Activated naive CD8-positive, alpha-beta T cell treated with anti-CD3 and anti-CD28 coated beads for 36 hours (primary cell): ENCODE results near the gene CEP164. TPM values are rescaled to one million over a fixed set of nuclear protein-coding genes. Genes with fewer than 3 reads are reported as not detected.
"Not testable (repeated sequence)": the region's sequence is repeated elsewhere in the genome, so short reads cannot be mapped to it uniquely, and the experiment has no call there.

Experiments used
- DNase-seq: peaks from one replicate; pipeline ENCODE4 v3.0.0; 2021
- H3K27ac Mint-ChIP-seq: one replicate; pipeline ENCODE4 v1.8.0; 2022; ENCODE audit warnings: mild to moderate bottlenecking, moderate library complexity, mixed read lengths
- H3K27me3 Mint-ChIP-seq: one replicate; pipeline ENCODE4 v1.8.0; 2022; ENCODE audit warnings: mild to moderate bottlenecking, mixed read lengths
- H3K36me3 Mint-ChIP-seq: one replicate; pipeline ENCODE4 v1.8.0; 2021; ENCODE audit warnings: mild to moderate bottlenecking, mixed read lengths
- H3K4me1 Mint-ChIP-seq: one replicate; pipeline ENCODE4 v1.8.0; 2021; ENCODE audit warnings: mixed read lengths
- H3K4me3 Mint-ChIP-seq: one replicate; pipeline ENCODE4 v1.8.0; 2022; ENCODE audit warnings: mild to moderate bottlenecking, moderate library complexity, mixed read lengths
- H3K9me3 Mint-ChIP-seq: one replicate; pipeline ENCODE4 v1.8.0; 2022; ENCODE audit warnings: mixed read lengths
- total RNA-seq, 2 experiments: library from RNA; stranded (reverse); gene quantifications; one replicate each; pipeline ENCODE4 v1.2.3, GENCODE V29; 2021

Gene CEP164
- total RNA-seq, 2 experiments from 2014 or later, result 24.8 to 28.3 TPM

- no peak overlapping the region for H3K27ac Mint-ChIP-seq
- no peak overlapping the region for H3K4me3 Mint-ChIP-seq
- H3K27me3 Mint-ChIP-seq, result peaks cover 34% of the 10 kb centered on the region
- H3K9me3 Mint-ChIP-seq, result no peaks in the 10 kb centered on the region
- H3K36me3 Mint-ChIP-seq, result no peaks in the 10 kb centered on the region
- H3K4me1 Mint-ChIP-seq, result peaks cover 5% of the 10 kb centered on the region
- DNase-seq, result no peak
These were observed 8.9 kb upstream of the CEP164 start for GRCh38 chr11:117318738-117319137.

- H3K36me3 Mint-ChIP-seq, result no peaks in the 10 kb centered on the region
- DNase-seq, result no peak
- peaks cover 29% of the 10 kb centered on the region for H3K27me3 Mint-ChIP-seq
- no peak overlapping the region for H3K27ac Mint-ChIP-seq
- no peak overlapping the region for H3K4me3 Mint-ChIP-seq
- H3K9me3 Mint-ChIP-seq, result no peaks in the 10 kb centered on the region
- peaks cover 4% of the 10 kb centered on the region for H3K4me1 Mint-ChIP-seq
These were observed 8.3 kb upstream of the CEP164 start for GRCh38 chr11:117319214-117319840.

- H3K4me1 Mint-ChIP-seq, H3K27me3 Mint-ChIP-seq, H3K36me3 Mint-ChIP-seq, DNase-seq, H3K27ac Mint-ChIP-seq, H3K9me3 Mint-ChIP-seq, H3K4me3 Mint-ChIP-seq: not testable (repeated sequence)
These were observed 443 bp upstream of the CEP164 start for GRCh38 chr11:117327255-117327566.

GRCh38 chr11:117328375-117329010 lies 839 bp downstream of the CEP164 start:
- Mint-ChIP-seq H3K36me3 (no peaks in the 10 kb centered on the region), H3K4me3 (no peak overlapping the region), H3K27me3 (no peaks in the 10 kb centered on the region), H3K27ac (no peak overlapping the region), H3K4me1 (peaks cover 7% of the 10 kb centered on the region), H3K9me3 (no peaks in the 10 kb centered on the region)
- DNase-seq, result no peak

- DNase-seq, result no peak
- H3K9me3 Mint-ChIP-seq, result no peaks in the 10 kb centered on the region
- H3K4me1 Mint-ChIP-seq, result peaks cover 8% of the 10 kb centered on the region
- no peak overlapping the region for H3K4me3 Mint-ChIP-seq
- no peaks in the 10 kb centered on the region for H3K27me3 Mint-ChIP-seq
- H3K36me3 Mint-ChIP-seq, result peaks cover 1% of the 10 kb centered on the region
- H3K27ac Mint-ChIP-seq, result no peak overlapping the region
These were observed 5.2 kb downstream of the CEP164 start for GRCh38 chr11:117332843-117333242.

GRCh38 chr11:117333917-117334316 lies 6.3 kb downstream of the CEP164 start:
- Mint-ChIP-seq H3K27me3 (no peaks in the 10 kb centered on the region), H3K4me1 (peaks cover 8% of the 10 kb centered on the region), H3K36me3 (peaks cover 3% of the 10 kb centered on the region), H3K4me3 (no peak overlapping the region), H3K27ac (no peak overlapping the region), H3K9me3 (no peaks in the 10 kb centered on the region)
- no peak for DNase-seq

GRCh38 chr11:117334896-117335295 lies 7.2 kb downstream of the CEP164 start:
- H3K36me3 Mint-ChIP-seq, result peaks cover 6% of the 10 kb centered on the region
- H3K27me3 Mint-ChIP-seq, result no peaks in the 10 kb centered on the region
- no peak overlapping the region for H3K27ac Mint-ChIP-seq
- no peak overlapping the region for H3K4me3 Mint-ChIP-seq
- DNase-seq, result no peak
- no peaks in the 10 kb centered on the region for H3K9me3 Mint-ChIP-seq
- peaks cover 7% of the 10 kb centered on the region for H3K4me1 Mint-ChIP-seq

- Mint-ChIP-seq H3K27ac (no peak overlapping the region), H3K9me3 (no peaks in the 10 kb centered on the region), H3K27me3 (no peaks in the 10 kb centered on the region), H3K4me1 (peaks cover 5% of the 10 kb centered on the region), H3K36me3 (peaks cover 9% of the 10 kb centered on the region), H3K4me3 (no peak overlapping the region)
- no peak for DNase-seq
These were observed 7.7 kb downstream of the CEP164 start for GRCh38 chr11:117335399-117335798.

GRCh38 chr11:117337076-117337475 lies 9.4 kb downstream of the CEP164 start:
- H3K27me3 Mint-ChIP-seq, result no peaks in the 10 kb centered on the region
- peaks cover 13% of the 10 kb centered on the region for H3K36me3 Mint-ChIP-seq
- H3K4me3 Mint-ChIP-seq, result no peak overlapping the region
- no peak for DNase-seq
- H3K9me3 Mint-ChIP-seq, result no peaks in the 10 kb centered on the region
- H3K4me1 Mint-ChIP-seq, result peaks cover 2% of the 10 kb centered on the region
- H3K27ac Mint-ChIP-seq, result no peak overlapping the region

- DNase-seq, result no peak
- Mint-ChIP-seq H3K27ac (no peak overlapping the region), H3K27me3 (no peaks in the 10 kb centered on the region), H3K4me3 (no peak overlapping the region), H3K9me3 (no peaks in the 10 kb centered on the region), H3K4me1 (peaks cover 2% of the 10 kb centered on the region), H3K36me3 (peaks cover 16% of the 10 kb centered on the region)
These were observed 17.4 kb downstream of the CEP164 start for GRCh38 chr11:117345039-117345438.

- no peak for DNase-seq
- H3K27me3 Mint-ChIP-seq, result no peaks in the 10 kb centered on the region
- H3K36me3 Mint-ChIP-seq, result peaks cover 13% of the 10 kb centered on the region
- H3K4me1 Mint-ChIP-seq, result no peaks in the 10 kb centered on the region
- no peak overlapping the region for H3K27ac Mint-ChIP-seq
- no peak overlapping the region for H3K4me3 Mint-ChIP-seq
- no peaks in the 10 kb centered on the region for H3K9me3 Mint-ChIP-seq
These were observed 26.9 kb downstream of the CEP164 start for GRCh38 chr11:117354550-117354949.

- H3K4me1 Mint-ChIP-seq, result no peaks in the 10 kb centered on the region
- H3K36me3 Mint-ChIP-seq, result peaks cover 17% of the 10 kb centered on the region
- H3K27me3 Mint-ChIP-seq, result no peaks in the 10 kb centered on the region
- no peak overlapping the region for H3K4me3 Mint-ChIP-seq
- no peak for DNase-seq
- H3K9me3 Mint-ChIP-seq, result no peaks in the 10 kb centered on the region
- H3K27ac Mint-ChIP-seq, result no peak overlapping the region
These were observed 28.7 kb downstream of the CEP164 start for GRCh38 chr11:117356126-117356890.

- DNase-seq, result no peak
- Mint-ChIP-seq H3K4me3 (no peak overlapping the region), H3K27ac (no peak overlapping the region), H3K27me3 (no peaks in the 10 kb centered on the region), H3K4me1 (no peaks in the 10 kb centered on the region), H3K9me3 (no peaks in the 10 kb centered on the region), H3K36me3 (peaks cover 28% of the 10 kb centered on the region)
These were observed 33.8 kb downstream of the CEP164 start for GRCh38 chr11:117361432-117361831.

GRCh38 chr11:117366248-117366647 lies 38.6 kb downstream of the CEP164 start:
- Mint-ChIP-seq H3K27me3 (no peaks in the 10 kb centered on the region), H3K4me1 (no peaks in the 10 kb centered on the region), H3K27ac (no peak overlapping the region), H3K9me3 (no peaks in the 10 kb centered on the region), H3K36me3 (peaks cover 28% of the 10 kb centered on the region), H3K4me3 (no peak overlapping the region)
- no peak for DNase-seq

- no peaks in the 10 kb centered on the region for H3K27me3 Mint-ChIP-seq
- H3K4me3 Mint-ChIP-seq, result no peak overlapping the region
- H3K4me1 Mint-ChIP-seq, result no peaks in the 10 kb centered on the region
- peaks cover 23% of the 10 kb centered on the region for H3K36me3 Mint-ChIP-seq
- H3K27ac Mint-ChIP-seq, result no peak overlapping the region
- no peaks in the 10 kb centered on the region for H3K9me3 Mint-ChIP-seq
- DNase-seq, result no peak
These were observed 39.2 kb downstream of the CEP164 start for GRCh38 chr11:117366875-117367274.

GRCh38 chr11:117369534-117369933 lies 41.9 kb downstream of the CEP164 start:
- Mint-ChIP-seq H3K27ac (no peak overlapping the region), H3K4me3 (no peak overlapping the region), H3K36me3 (peaks cover 23% of the 10 kb centered on the region), H3K9me3 (no peaks in the 10 kb centered on the region), H3K27me3 (no peaks in the 10 kb centered on the region), H3K4me1 (no peaks in the 10 kb centered on the region)
- DNase-seq, result no peak
